Neural progenitor cell (in vitro differentiated cells): Measurements from ENCODE around the gene COL4A4. TPM values are rescaled to one million over a fixed set of nuclear protein-coding genes. Genes with fewer than 3 reads are reported as not detected.

ENCODE experiments used
- DNase-seq: peaks from one replicate; pipeline ENCODE4 v3.0.0-alpha.2; 2016; ENCODE audit warnings: low spot score
- H2AFZ ChIP-seq: fragments of 200-600 bp; sonication (generic); replicated peaks from 2 replicates; pipeline ENCODE4 v1.6.1; 2016; ENCODE audit warnings: antibody characterized with exemption
- H3F3A ChIP-seq: fragments of 200-600 bp; sonication (generic); 2 replicates; pipeline ENCODE4 v1.6.1; 2016; ENCODE audit warnings: antibody characterized with exemption, low read depth
- H3K27ac ChIP-seq: fragments of 200-600 bp; sonication (generic); 2 replicates; pipeline ENCODE4 v1.5.1; 2016; ENCODE audit warnings: mild to moderate bottlenecking
- H3K27me3 ChIP-seq: fragments of 200-600 bp; sonication (generic); 2 replicates; pipeline ENCODE4 v1.6.1; 2016; ENCODE audit warnings: mild to moderate bottlenecking, moderate library complexity
- H3K36me3 ChIP-seq: fragments of 200-600 bp; sonication (generic); 2 replicates; pipeline ENCODE4 v1.5.1; 2016
- H3K4me1 ChIP-seq: fragments of 200-600 bp; sonication (generic); 2 replicates; pipeline ENCODE4 v1.6.1; 2016; ENCODE audit warnings: mixed run types
- H3K4me2 ChIP-seq: fragments of 200-600 bp; sonication (generic); 2 replicates; pipeline ENCODE4 v1.6.1; 2016
- H3K4me3 ChIP-seq: fragments of 200-600 bp; sonication (generic); 2 replicates; pipeline ENCODE4 v1.5.1; 2016
- H3K79me2 ChIP-seq: fragments of 200-600 bp; sonication (generic); 2 replicates; pipeline ENCODE4 v1.6.1; 2016; ENCODE audit warnings: low read depth
- H3K9ac ChIP-seq: fragments of 200-600 bp; sonication (generic); 2 replicates; pipeline ENCODE4 v1.6.1; 2016
- H3K9me3 ChIP-seq: fragments of 200-600 bp; sonication (generic); 2 replicates; pipeline ENCODE4 v1.5.1; 2016; ENCODE audit warnings: low read depth
- H4K20me1 ChIP-seq: fragments of 200-600 bp; sonication (generic); 2 replicates; pipeline ENCODE4 v1.6.1; 2016; ENCODE audit warnings: low read depth
- H3K27ac Mint-ChIP-seq: 3 replicates; pipeline ENCODE4 v1.8.0; 2021; ENCODE audit warnings: mixed read lengths
- H3K27me3 Mint-ChIP-seq: 2 replicates; pipeline ENCODE4 v1.8.0; 2022; ENCODE audit warnings: low read depth, mild to moderate bottlenecking, inconsistent platforms, moderate library complexity, mixed read lengths; ENCODE audit not compliant: insufficient read depth
- H3K36me3 Mint-ChIP-seq: 3 replicates; pipeline ENCODE4 v1.8.0; 2021; ENCODE audit warnings: mixed read lengths
- H3K4me1 Mint-ChIP-seq: 3 replicates; pipeline ENCODE4 v1.8.0; 2021; ENCODE audit warnings: mixed read lengths
- H3K4me3 Mint-ChIP-seq: 3 replicates; pipeline ENCODE4 v1.8.0; 2021; ENCODE audit warnings: mild to moderate bottlenecking, moderate library complexity, mixed read lengths
- H3K9me3 Mint-ChIP-seq: 3 replicates; pipeline ENCODE4 v1.8.0; 2020; ENCODE audit warnings: mixed read lengths
- CTCF ChIP-seq: fragments of 200-600 bp; sonication (generic); IDR thresholded peaks from 2 replicates; pipeline ENCODE4 v1.5.1; 2017; ENCODE audit warnings: antibody characterized with exemption, mild to moderate bottlenecking
- EZH2 ChIP-seq: fragments of 200-600 bp; sonication (generic); IDR thresholded peaks from 2 replicates; pipeline ENCODE4 v1.6.1; 2017; ENCODE audit warnings: antibody characterized with exemption, mild to moderate bottlenecking, moderate library complexity
- EZH2phosphoT487 ChIP-seq: fragments of 200-600 bp; sonication (generic); IDR thresholded peaks from 2 replicates; pipeline ENCODE4 v1.6.1; 2017; ENCODE audit warnings: antibody characterized with exemption
- total RNA-seq: library from RNA; depleted of rRNA; stranded (reverse); fragments of >200 nt; gene quantifications from 2 replicates; pipeline ENCODE4 v1.2.3, GENCODE V29; 2015; ENCODE audit warnings: low replicate concordance

COL4A4 gene
- total RNA-seq, 1 donor from 2014 or later, result 0.60 TPM

- Histone ChIP-seq H3K79me2 (no peaks in the 10 kb centered on the region), H3K36me3 (no peaks in the 10 kb centered on the region), H3K9me3 (no peaks in the 10 kb centered on the region), H3K9ac (no peak overlapping the region), H2AFZ (no peak overlapping the region), H3F3A (no peaks in the 10 kb centered on the region), H3K4me1 (peaks cover 12% of the 10 kb centered on the region), H3K27ac (no peak overlapping the region), H3K27me3 (no peaks in the 10 kb centered on the region), H4K20me1 (no peaks in the 10 kb centered on the region), H3K4me2 (no peak overlapping the region), H3K4me3 (no peak overlapping the region)
- DNase-seq, result peak; percentile 69
- Mint-ChIP-seq H3K9me3 (no peaks in the 10 kb centered on the region), H3K4me1 (peaks cover 16% of the 10 kb centered on the region), H3K27ac (peak overlapping the region; percentile 54), H3K27me3 (peaks cover 2% of the 10 kb centered on the region), H3K4me3 (no peak overlapping the region), H3K36me3 (no peaks in the 10 kb centered on the region)
- TF ChIP-seq CTCF (peak; percentile 71), EZH2phosphoT487 (no peak)
Measured at GRCh38 chr2:226984750-226985582, 179.0 kb downstream of the COL4A4 start.

DNA sequence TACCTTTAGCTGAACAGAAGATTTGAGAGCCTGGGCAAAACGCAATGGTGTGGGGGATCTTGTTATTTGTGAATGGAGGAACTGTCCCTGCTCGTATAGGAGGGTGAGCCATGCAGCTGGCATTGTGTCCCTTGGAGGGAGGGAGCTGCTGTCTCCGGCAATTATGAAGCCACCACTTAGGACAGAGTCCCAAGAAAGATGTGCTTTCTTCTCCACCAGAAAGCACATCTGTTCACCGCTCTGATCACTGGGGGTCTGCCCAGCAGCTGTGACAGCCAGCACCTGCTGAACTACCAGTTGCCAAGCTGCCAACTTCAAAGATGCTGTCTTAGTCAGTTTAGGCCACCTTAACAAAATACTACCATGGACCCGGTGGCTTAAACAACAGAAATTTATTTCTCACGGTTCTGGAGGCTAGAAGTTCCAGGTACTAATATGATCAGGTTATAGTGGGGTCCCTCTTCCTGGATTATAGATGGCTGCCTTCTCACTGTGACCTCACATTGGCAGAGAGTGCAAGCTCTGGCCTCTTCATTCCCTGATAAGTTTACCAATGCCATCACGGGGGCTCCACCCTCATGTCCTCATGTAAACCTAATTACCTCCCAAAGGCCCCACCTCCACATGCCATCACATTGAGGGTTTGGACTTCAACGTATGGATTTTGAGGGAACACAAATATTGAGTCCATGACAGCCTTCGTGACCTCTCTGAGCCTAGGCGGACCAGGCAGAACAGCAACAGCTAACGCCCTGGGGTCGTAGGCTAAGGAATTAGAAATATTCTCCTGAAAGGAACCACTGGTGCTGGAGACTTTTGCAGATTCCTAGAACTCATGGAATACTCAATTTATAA is 179.9 kb downstream of the COL4A4 start:
- Mint-ChIP-seq H3K27me3 (peaks cover 4% of the 10 kb centered on the region), H3K36me3 (no peaks in the 10 kb centered on the region), H3K27ac (peak overlapping the region; percentile 25), H3K4me1 (peaks cover 16% of the 10 kb centered on the region), H3K9me3 (no peaks in the 10 kb centered on the region), H3K4me3 (no peak overlapping the region)
- Histone ChIP-seq H3K36me3 (no peaks in the 10 kb centered on the region), H3K79me2 (no peaks in the 10 kb centered on the region), H3K27me3 (no peaks in the 10 kb centered on the region), H3K9me3 (no peaks in the 10 kb centered on the region), H3K27ac (no peak overlapping the region), H3K4me2 (no peak overlapping the region), H3K4me3 (no peak overlapping the region), H2AFZ (no peak overlapping the region), H4K20me1 (no peaks in the 10 kb centered on the region), H3K4me1 (peaks cover 12% of the 10 kb centered on the region), H3F3A (no peaks in the 10 kb centered on the region), H3K9ac (no peak overlapping the region)
- TF ChIP-seq EZH2 (no peak), EZH2phosphoT487 (no peak), CTCF (no peak)
- DNase-seq, result no peak

GRCh38 chr2:226981791-226982326 is 182.1 kb downstream of the COL4A4 start:
- no peak for TF ChIP-seq CTCF
- TF ChIP-seq EZH2phosphoT487, result no peak
- Histone ChIP-seq H3K36me3 (no peaks in the 10 kb centered on the region), H3K4me1 (peaks cover 8% of the 10 kb centered on the region), H3K27ac (no peak overlapping the region), H3F3A (no peaks in the 10 kb centered on the region), H3K4me3 (no peak overlapping the region), H2AFZ (no peak overlapping the region), H3K4me2 (no peak overlapping the region), H4K20me1 (no peaks in the 10 kb centered on the region), H3K9me3 (no peaks in the 10 kb centered on the region), H3K9ac (no peak overlapping the region), H3K27me3 (no peaks in the 10 kb centered on the region), H3K79me2 (no peaks in the 10 kb centered on the region)
- Mint-ChIP-seq H3K27me3 (peaks cover 5% of the 10 kb centered on the region), H3K36me3 (no peaks in the 10 kb centered on the region), H3K4me1 (peaks cover 24% of the 10 kb centered on the region), H3K4me3 (no peak overlapping the region), H3K9me3 (no peaks in the 10 kb centered on the region), H3K27ac (no peak overlapping the region)
- no peak for DNase-seq
